PC-3 (cell line): Measurements from ENCODE around the gene CACNA1C. TPM values are rescaled to one million over a fixed set of nuclear protein-coding genes. Genes with fewer than 3 reads are reported as not detected.

Experiments
- ATAC-seq: fragments of 200-7000 bp; cut with Tn5 transposase; 2 replicates; pipeline ENCODE4 v1.9.1; 2020; ENCODE audit warnings: mild to moderate bottlenecking, moderate library complexity
- BruUV-seq: library from RNA; stranded (reverse); fragments of 400-500 nt; replicated peaks from 2 replicates; lab custom pipeline; 2021; lab: Mats Ljungman, UMichigan
- CTCF ChIA-PET: fragments of 300-600 bp; sonication (Branson Sonifier 250); formaldehyde crosslinking; loops from one replicate; lab custom pipeline; 2022; ENCODE audit warnings: antibody characterized with exemption; lab: Charles Lee
- POLR2A ChIA-PET: fragments of 300-600 bp; sonication (Branson Sonifier 250); formaldehyde crosslinking; loops from one replicate; lab custom pipeline; 2022; ENCODE audit warnings: antibody characterized with exemption; ENCODE audit not compliant: unreplicated experiment; lab: Charles Lee
- DNase-seq: peaks from one replicate; pipeline ENCODE4 v3.0.0-alpha.2; 2015
- H2AFZ ChIP-seq: fragments of 300-600 bp; sonication (generic); 2 replicates; pipeline ENCODE4 v1.6.0; 2016; ENCODE audit warnings: antibody characterized with exemption, low read length
- H3F3A ChIP-seq: fragments of 300-600 bp; sonication (generic); one replicate; pipeline ENCODE4 v1.6.0; 2017; ENCODE audit warnings: antibody characterized with exemption, low read length, control low read depth, mild to moderate bottlenecking; ENCODE audit not compliant: unreplicated experiment
- H3K27ac ChIP-seq: fragments of 300-600 bp; sonication (generic); 2 replicates; pipeline ENCODE4 v1.5.1; 2016; ENCODE audit warnings: mild to moderate bottlenecking, low read length
- H3K27me3 ChIP-seq: fragments of 300-600 bp; sonication (generic); 2 replicates; pipeline ENCODE4 v1.6.1; 2016; ENCODE audit warnings: low read length, mixed read lengths
- H3K36me3 ChIP-seq: fragments of 300-600 bp; sonication (generic); 2 replicates; pipeline ENCODE4 v1.6.1; 2016; ENCODE audit warnings: low read depth, mixed run types, low read length, mixed read lengths
- H3K4me1 ChIP-seq: fragments of 300-600 bp; sonication (generic); 2 replicates; pipeline ENCODE4 v1.5.1; 2016; ENCODE audit warnings: low read length; ENCODE audit not compliant: insufficient read depth
- H3K4me2 ChIP-seq: fragments of 300-600 bp; sonication (generic); 2 replicates; pipeline ENCODE4 v1.6.0; 2016; ENCODE audit warnings: low read length
- H3K4me3 ChIP-seq: fragments of 300-600 bp; sonication (generic); 2 replicates; pipeline ENCODE4 v1.5.1; 2016; ENCODE audit warnings: mild to moderate bottlenecking, low read length, mixed read lengths
- H3K79me2 ChIP-seq: fragments of 300-600 bp; sonication (generic); 2 replicates; pipeline ENCODE4 v1.6.1; 2017; ENCODE audit warnings: low read length, mixed read lengths
- H3K9ac ChIP-seq: fragments of 300-600 bp; sonication (generic); 2 replicates; pipeline ENCODE4 v1.6.0; 2016; ENCODE audit warnings: mild to moderate bottlenecking, low read length
- H3K9me2 ChIP-seq: fragments of 300-600 bp; sonication (generic); replicated peaks from 2 replicates; pipeline ENCODE4 v1.6.1; 2016; ENCODE audit warnings: mixed run types, low read length, mixed read lengths
- H3K9me3 ChIP-seq: fragments of 300-600 bp; sonication (generic); 2 replicates; pipeline ENCODE4 v1.6.1; 2016; ENCODE audit warnings: low read length, mixed read lengths
- H4K20me1 ChIP-seq: fragments of 300-600 bp; sonication (generic); 2 replicates; pipeline ENCODE4 v1.6.1; 2016; ENCODE audit warnings: low read length, mixed read lengths
- EZH2 ChIP-seq: fragments of 300-600 bp; sonication (generic); IDR thresholded peaks from one replicate; pipeline ENCODE4 v1.6.1; 2017; ENCODE audit warnings: antibody characterized with exemption, mild to moderate bottlenecking, low read length; ENCODE audit not compliant: unreplicated experiment
- EZH2phosphoT487 ChIP-seq: fragments of 300-600 bp; sonication (generic); IDR thresholded peaks from 2 replicates; pipeline ENCODE4 v1.6.1; 2018; ENCODE audit warnings: mild to moderate bottlenecking, antibody characterized with exemption, low read length, borderline replicate concordance
- intact Hi-C: fragments of 100-400 bp; cut with micrococcal nuclease; formaldehyde crosslinking; loops from 2 replicates; pipeline ENCODE4 v1.9.0; 2023
- total RNA-seq: library from RNA; depleted of rRNA; stranded (reverse); fragments of >200 nt; gene quantifications from 2 replicates; pipeline ENCODE4 v1.2.3, GENCODE V29; 2014
- TF ChIP-seq, protein P1 (sequence below): fragments of 300-600 bp; sonication (generic); conservative IDR thresholded peaks from 2 replicates; pipeline ENCODE4 v1.5.1; 2017; ENCODE audit warnings: antibody characterized with exemption, low read depth, mild to moderate bottlenecking, low read length

CACNA1C gene
- total RNA-seq, 1 experiment from 2014 or later, result not detected

DNA sequence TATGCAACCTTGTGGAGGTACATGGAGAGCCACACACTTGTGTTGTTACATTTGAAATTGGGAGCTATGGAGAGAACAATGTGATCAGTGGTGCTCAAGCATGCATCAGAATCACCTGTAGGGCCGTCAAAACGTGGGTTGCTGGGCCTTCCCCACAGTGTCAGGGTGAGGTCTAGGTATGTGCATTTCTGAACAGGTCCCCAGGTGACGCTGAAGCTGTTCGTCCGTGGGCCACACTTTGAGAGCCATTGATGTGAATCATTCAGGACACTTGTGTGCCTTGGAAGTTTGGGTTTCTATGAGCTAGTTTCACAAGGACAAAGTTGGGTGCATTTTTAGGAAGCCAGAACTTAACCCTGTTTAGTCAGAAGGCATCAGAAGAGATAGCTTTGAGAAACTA, 450.2 kb downstream of the CACNA1C start:
- POLR2A ChIA-PET, result no interaction called here
- BruUV-seq, result no TSS peak
- H3K27me3 ChIP-seq, result peaks cover 70% of the 10 kb centered on the region

DNA sequence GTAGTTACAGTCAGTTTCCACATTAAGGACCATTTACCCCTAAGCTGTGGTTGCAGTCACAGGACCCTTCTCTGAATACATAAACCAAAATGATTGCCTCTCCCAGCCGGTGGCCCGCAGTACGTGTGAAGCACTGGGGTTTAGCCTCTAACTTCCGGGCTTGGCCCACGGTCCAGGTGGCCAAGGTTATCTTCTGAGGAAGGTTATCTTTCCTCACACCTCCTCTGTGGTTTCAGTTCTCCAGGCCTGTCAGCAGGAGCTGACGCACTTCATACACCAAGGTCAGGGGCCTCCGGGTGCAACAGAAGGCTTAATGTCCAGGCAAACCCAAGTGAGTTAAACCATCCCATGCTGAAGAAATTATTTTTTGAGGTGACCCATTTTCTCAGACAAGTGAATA, 451.0 kb downstream of the CACNA1C start:
- Histone ChIP-seq H3K9me2 (no peaks in the 10 kb centered on the region), H3K9me3 (no peaks in the 10 kb centered on the region), H3K79me2 (no peaks in the 10 kb centered on the region), H3K27me3 (peaks cover 63% of the 10 kb centered on the region), H3K4me2 (no peak overlapping the region), H3K27ac (no peak overlapping the region), H3F3A (no peaks in the 10 kb centered on the region), H4K20me1 (no peaks in the 10 kb centered on the region), H2AFZ (no peak overlapping the region), H3K9ac (no peak overlapping the region), H3K4me3 (no peak overlapping the region), H3K4me1 (no peaks in the 10 kb centered on the region), H3K36me3 (no peaks in the 10 kb centered on the region)
- intact Hi-C loops, result no loop called here
- POLR2A ChIA-PET, result interaction anchor here (0.6 kb wide), 1 partner anchor 11 kb away, joined by 3 read pairs; no protein-coding TSS in a partner anchor
- BruUV-seq, result no TSS peak
- DNase-seq (no peak), ATAC-seq (no peak)
- TF ChIP-seq EZH2 (no peak), EZH2phosphoT487 (no peak)
- TF ChIP-seq, protein P1, sequence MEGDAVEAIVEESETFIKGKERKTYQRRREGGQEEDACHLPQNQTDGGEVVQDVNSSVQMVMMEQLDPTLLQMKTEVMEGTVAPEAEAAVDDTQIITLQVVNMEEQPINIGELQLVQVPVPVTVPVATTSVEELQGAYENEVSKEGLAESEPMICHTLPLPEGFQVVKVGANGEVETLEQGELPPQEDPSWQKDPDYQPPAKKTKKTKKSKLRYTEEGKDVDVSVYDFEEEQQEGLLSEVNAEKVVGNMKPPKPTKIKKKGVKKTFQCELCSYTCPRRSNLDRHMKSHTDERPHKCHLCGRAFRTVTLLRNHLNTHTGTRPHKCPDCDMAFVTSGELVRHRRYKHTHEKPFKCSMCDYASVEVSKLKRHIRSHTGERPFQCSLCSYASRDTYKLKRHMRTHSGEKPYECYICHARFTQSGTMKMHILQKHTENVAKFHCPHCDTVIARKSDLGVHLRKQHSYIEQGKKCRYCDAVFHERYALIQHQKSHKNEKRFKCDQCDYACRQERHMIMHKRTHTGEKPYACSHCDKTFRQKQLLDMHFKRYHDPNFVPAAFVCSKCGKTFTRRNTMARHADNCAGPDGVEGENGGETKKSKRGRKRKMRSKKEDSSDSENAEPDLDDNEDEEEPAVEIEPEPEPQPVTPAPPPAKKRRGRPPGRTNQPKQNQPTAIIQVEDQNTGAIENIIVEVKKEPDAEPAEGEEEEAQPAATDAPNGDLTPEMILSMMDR, result no peak
- CTCF ChIA-PET, result no interaction called here

More for the DNA sequence above, 450.2 kb downstream of the CACNA1C start:
- Histone ChIP-seq H3K79me2 (no peaks in the 10 kb centered on the region), H3K9ac (no peak overlapping the region), H3K4me1 (no peaks in the 10 kb centered on the region), H3K27ac (no peak overlapping the region), H3K9me2 (no peaks in the 10 kb centered on the region), H3K4me2 (no peak overlapping the region), H3F3A (no peaks in the 10 kb centered on the region), H3K4me3 (no peak overlapping the region), H2AFZ (no peak overlapping the region), H3K36me3 (no peaks in the 10 kb centered on the region), H3K9me3 (no peaks in the 10 kb centered on the region), H4K20me1 (no peaks in the 10 kb centered on the region)
- TF ChIP-seq EZH2 (no peak), EZH2phosphoT487 (no peak)
- CTCF ChIA-PET, result no interaction called here
- intact Hi-C loops, result no loop called here
- DNase-seq (no peak), ATAC-seq (no peak)

DNA sequence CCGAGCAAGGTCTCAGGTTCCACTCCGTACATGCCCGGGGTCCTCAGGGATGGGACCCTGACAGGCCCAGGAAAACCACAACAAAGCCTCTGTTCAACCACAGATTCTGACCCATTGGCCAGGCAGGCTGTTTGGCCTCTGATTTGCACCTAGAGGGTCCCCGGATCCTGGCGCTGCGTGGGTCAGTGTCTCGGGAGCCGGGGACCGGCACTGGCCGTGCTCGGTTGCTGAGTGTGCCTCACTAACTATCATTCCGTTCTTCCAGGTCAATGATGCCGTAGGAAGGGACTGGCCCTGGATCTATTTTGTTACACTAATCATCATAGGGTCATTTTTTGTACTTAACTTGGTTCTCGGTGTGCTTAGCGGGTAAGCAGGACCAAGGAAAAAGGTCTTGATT, 451.8 kb downstream of the CACNA1C start:
- Histone ChIP-seq H3K9ac (no peak overlapping the region), H3K4me1 (no peaks in the 10 kb centered on the region), H3K79me2 (no peaks in the 10 kb centered on the region), H3K9me2 (no peaks in the 10 kb centered on the region), H3K36me3 (no peaks in the 10 kb centered on the region), H2AFZ (no peak overlapping the region), H3K4me3 (no peak overlapping the region), H3F3A (no peaks in the 10 kb centered on the region), H3K27ac (no peak overlapping the region), H3K27me3 (peaks cover 57% of the 10 kb centered on the region), H3K4me2 (no peak overlapping the region), H4K20me1 (no peaks in the 10 kb centered on the region), H3K9me3 (no peaks in the 10 kb centered on the region)
- no peak for TF ChIP-seq EZH2
- TF ChIP-seq, protein P1, result no peak
- TF ChIP-seq EZH2phosphoT487, result no peak
- no TSS peak for BruUV-seq
- intact Hi-C loops, result no loop called here
- CTCF ChIA-PET, result no interaction called here
- DNase-seq, result no peak
- ATAC-seq, result no peak
- POLR2A ChIA-PET, result no interaction called here
